ENCODE results near the gene ZNF484.
"Not testable (repeated sequence)": the region's sequence is repeated elsewhere in the genome, so short reads cannot be mapped to it uniquely, and the experiment has no call there.

ZNF484 gene

DNA sequence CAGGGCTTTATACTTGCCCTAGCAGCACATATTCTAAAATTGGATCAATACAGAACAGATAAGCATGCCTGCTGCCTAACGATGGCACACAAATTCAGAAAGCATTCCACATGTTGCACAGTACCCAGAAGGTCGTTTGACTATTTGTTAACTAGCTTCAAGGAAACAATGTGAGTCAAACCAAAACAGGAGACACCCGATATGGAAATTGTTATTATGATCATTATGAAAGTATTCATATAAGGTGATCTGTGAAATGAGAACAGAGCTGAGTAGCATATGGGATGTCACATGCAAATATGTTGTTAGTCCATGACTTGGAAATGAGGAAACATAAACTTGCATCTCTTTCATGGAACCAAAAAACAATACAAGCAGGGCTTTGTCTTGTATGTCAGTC, 56.9 kb downstream of the ZNF484 start:
- peaks cover 8% of the 10 kb centered on the region for H3K27me3 Mint-ChIP-seq
- no peak overlapping the region for H3K27ac Mint-ChIP-seq
- H3K36me3 Mint-ChIP-seq = no peaks in the 10 kb centered on the region
- no peaks in the 10 kb centered on the region for H3K9me3 Mint-ChIP-seq (ENCODE audit: low read depth)
- H3K4me1 Mint-ChIP-seq (ENCODE audit: low read depth) = no peaks in the 10 kb centered on the region
- H3K4me3 Mint-ChIP-seq = no peak overlapping the region

DNA sequence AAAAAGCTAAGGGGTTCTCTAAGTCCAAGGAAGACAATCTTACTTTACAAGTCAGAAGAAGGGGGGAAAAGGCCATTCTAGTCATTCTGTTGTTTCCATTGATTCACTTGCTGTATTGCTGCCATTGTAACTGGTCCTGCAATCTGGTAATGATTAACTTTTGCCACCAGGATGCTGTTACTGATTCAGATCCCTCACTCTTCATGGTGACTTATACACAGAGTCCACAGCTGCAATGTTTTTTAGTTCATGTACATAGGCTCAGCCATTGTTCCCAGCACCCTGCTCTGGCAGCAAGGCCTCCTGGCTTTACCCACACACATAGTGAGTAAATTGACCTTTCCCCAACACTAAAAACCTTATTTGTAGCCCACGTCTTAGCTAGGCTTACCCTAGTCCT, 57.9 kb downstream of the ZNF484 start:
- not testable (repeated sequence) for H3K4me3 Mint-ChIP-seq; H3K27ac Mint-ChIP-seq; H3K36me3 Mint-ChIP-seq; H3K9me3 Mint-ChIP-seq (ENCODE audit: low read depth); H3K4me1 Mint-ChIP-seq (ENCODE audit: low read depth)
- peaks cover 12% of the 10 kb centered on the region for H3K27me3 Mint-ChIP-seq

- Mint-ChIP-seq H3K27ac (peak overlapping the region; percentile 28), H3K4me3 (peak overlapping the region; percentile 91), H3K4me1 (ENCODE audit: low read depth) (peaks cover 10% of the 10 kb centered on the region), H3K27me3 (peaks cover 35% of the 10 kb centered on the region)
- not testable (repeated sequence) for H3K9me3 Mint-ChIP-seq (ENCODE audit: low read depth); H3K36me3 Mint-ChIP-seq
These were observed 68.1 kb downstream of the ZNF484 start for GRCh38 chr9:92809629-92810326.

DNA sequence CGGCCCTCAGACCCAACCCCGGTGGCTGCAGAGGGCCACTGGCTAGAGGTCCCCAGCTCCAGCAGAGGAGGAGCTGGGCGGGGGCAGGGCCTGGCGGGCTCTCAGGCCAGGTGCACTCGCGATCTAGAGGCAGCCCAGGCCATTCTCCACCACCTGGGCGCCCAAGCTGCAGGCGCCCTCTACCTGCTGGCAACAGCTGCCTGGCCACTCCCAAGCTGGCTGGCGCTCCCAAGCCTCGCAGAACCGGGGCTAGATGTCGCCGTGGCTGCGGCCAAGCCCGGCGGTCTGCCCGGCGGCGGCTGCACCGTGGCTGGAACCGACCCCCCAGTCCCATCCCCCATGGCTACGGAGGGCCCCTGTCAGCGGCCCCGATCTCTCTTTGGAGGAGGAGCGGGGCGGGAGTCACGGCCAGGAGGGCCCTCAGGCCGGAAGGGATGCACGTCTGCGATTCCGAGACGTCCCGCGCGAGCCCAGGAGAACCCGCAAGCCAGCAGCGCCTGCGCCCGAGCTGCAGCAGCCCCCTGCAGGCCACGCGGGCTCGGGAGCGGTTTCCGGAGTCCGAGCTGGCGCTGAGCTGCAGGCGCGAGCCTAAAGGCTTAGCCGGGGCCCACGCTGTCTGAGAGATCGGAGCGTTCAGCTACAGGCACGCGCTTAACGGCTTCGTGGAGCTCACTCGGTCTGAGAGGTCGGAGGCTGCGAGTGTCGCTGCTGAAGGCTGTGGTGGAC, 68.9 kb downstream of the ZNF484 start:
- Mint-ChIP-seq H3K4me1 (ENCODE audit: low read depth) (peaks cover 10% of the 10 kb centered on the region), H3K9me3 (ENCODE audit: low read depth) (no peaks in the 10 kb centered on the region), H3K4me3 (peak overlapping the region; percentile 91), H3K27ac (peak overlapping the region; percentile 34), H3K27me3 (peaks cover 31% of the 10 kb centered on the region), H3K36me3 (no peaks in the 10 kb centered on the region)

DNA sequence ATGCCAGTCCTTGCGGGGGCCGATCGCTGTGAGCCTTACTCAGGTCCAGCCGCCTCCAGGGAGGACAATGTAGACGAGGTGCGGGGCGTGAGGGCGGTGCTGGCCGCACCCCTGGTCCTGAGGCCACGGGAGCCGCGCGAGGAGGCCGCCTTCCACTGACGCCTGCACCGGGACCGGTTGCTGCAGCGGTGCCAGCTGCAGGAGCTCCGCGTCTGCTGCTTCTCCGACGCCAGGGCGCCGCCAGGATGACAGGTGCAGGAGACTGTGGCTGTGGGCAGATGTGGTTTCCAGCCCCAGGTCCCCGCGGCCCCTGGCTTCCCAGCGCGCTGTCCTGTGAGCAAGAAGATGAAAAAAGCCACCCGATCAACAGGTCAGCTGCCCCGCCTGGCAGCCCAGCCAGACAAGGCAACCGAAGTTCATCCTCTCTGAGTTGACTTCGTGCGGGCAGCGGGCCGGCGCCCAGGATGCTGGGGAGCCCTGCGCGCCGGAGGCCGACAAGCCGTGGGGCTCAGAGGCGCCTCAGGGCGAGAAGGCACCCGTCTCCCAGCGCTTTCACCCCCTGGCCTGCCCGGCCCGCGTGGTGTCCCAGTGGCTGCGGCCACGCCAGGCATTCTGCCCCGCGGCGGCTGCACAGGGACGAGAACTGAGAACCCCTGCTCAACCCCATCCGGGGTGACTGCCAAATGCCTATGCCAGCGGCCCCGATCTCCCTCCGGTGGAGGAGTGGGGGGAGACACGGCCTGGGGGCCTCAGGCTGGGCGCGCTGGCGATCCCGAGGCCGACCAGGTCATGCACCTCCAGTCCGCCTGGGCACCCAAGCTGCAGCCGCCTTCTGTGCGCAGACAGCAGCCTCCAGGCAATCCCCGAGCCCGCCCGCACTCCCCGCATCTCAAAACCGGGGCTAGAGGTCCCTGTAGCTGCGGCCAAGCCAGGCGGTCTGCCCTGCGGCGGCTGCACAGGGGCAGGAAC, 69.8 kb downstream of the ZNF484 start:
- Mint-ChIP-seq H3K4me3 (peak overlapping the region; percentile 68), H3K27me3 (peaks cover 26% of the 10 kb centered on the region), H3K36me3 (no peaks in the 10 kb centered on the region), H3K27ac (no peak overlapping the region), H3K4me1 (ENCODE audit: low read depth) (peaks cover 10% of the 10 kb centered on the region), H3K9me3 (ENCODE audit: low read depth) (no peaks in the 10 kb centered on the region)

DNA sequence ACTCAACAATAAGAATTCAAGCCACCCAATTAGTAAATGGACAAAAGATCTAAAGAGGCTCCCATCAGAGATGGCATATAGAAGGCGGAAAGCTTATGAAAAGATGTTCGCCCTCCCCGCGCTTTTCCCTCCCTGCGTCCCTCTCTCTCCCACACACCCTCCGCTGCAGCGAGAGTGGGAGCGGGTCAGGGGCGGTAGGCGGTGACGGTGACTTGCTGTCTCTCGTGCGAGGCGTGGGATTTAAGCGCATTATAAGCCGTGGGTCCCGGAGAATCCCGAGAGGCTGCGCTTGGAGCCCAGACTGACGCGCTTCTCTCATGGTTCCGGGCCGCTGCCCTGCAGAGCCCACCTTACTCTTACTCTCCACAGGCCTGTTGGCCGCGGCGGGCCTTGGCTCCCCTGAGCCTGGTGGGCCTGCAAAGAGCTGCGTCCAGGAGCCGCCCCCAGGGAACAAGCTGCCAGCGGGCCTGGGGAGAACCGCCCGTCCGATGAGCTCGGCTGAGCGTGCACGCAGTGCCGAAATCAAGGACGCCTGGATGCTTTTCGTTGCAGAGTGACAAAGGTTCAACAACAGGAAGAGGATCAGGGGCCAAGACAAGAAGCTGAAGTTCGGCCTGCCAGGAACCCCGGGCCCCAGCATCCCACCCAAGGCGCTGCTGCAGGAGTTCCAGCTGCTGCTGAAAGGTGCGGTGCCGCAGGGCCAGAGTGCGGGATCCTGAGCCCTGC, 70.6 kb downstream of the ZNF484 start:
- peaks cover 10% of the 10 kb centered on the region for H3K4me1 Mint-ChIP-seq (ENCODE audit: low read depth)
- H3K27ac Mint-ChIP-seq = no peak overlapping the region
- no peaks in the 10 kb centered on the region for H3K36me3 Mint-ChIP-seq
- H3K9me3 Mint-ChIP-seq (ENCODE audit: low read depth) = no peaks in the 10 kb centered on the region
- H3K4me3 Mint-ChIP-seq = peak overlapping the region; percentile 77
- H3K27me3 Mint-ChIP-seq = peaks cover 28% of the 10 kb centered on the region

DNA sequence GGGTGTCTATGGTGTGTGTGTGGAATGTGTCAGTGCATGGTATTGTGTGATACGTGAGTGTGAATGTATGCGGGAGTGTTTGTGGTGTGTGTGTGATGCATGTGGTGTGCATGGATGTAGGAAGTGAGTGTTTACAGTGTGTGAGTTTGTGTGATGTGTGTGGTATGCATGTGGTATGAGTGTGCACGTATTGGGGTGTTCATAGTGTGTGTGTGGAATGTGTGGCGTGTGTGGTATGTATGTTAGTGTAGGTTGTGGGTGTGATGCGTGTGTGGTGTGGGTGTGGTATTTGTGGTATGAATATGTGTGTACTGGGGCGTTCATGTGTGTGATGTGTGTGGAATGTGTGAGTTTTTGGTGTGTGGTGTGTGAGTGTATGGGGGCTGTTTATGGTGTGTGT, 73.1 kb downstream of the ZNF484 start:
- Mint-ChIP-seq H3K36me3 (no peaks in the 10 kb centered on the region), H3K4me3 (no peak overlapping the region), H3K4me1 (ENCODE audit: low read depth) (peaks cover 8% of the 10 kb centered on the region), H3K27me3 (peaks cover 16% of the 10 kb centered on the region), H3K9me3 (ENCODE audit: low read depth) (no peaks in the 10 kb centered on the region), H3K27ac (no peak overlapping the region)

DNA sequence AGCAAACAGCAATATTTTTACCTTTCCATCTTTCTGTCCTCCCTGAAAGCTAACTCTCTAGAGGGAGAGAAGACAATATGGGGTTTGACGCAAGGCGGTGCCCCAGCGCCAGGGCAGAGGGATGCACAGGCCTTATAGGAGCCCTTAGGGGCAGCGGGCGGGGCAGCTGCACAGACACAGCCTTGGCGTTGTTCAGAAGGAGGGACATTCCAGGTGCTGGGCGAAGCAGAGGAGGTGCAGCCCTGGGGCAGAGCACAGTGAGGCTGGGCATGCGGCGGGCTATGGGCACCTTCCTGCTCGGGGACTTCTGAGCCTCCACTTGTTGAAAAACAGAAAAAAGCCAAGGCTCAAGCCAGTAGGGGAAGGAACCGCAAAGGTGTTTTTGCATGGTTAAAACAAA, 79.5 kb downstream of the ZNF484 start:
- no peak overlapping the region for H3K27ac Mint-ChIP-seq
- H3K4me1 Mint-ChIP-seq (ENCODE audit: low read depth) = no peaks in the 10 kb centered on the region
- no peak overlapping the region for H3K4me3 Mint-ChIP-seq
- no peaks in the 10 kb centered on the region for H3K36me3 Mint-ChIP-seq
- peaks cover 11% of the 10 kb centered on the region for H3K27me3 Mint-ChIP-seq
- H3K9me3 Mint-ChIP-seq (ENCODE audit: low read depth) = no peaks in the 10 kb centered on the region

DNA sequence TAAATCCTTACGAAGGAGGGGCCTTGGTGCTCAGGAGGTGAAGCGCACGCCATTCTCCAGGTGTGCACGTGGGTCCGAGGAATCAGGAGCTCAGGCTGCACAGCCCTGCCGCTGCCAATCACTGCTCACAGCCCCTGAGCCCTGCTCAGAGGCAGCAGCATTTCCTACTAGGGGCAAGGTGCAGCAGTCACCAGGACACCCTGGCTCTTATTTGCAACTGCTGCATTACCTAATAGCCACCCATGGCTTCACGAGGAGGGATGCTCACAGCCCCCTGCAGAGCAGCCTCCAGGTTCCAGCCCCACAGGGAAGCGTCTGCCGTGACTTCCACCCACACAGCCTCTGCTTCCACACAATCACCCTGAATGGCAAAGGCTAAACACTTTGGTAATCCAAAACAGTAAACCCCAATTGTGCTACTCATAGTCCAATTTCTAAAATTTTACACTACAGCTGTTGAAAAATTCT, 81.5 kb downstream of the ZNF484 start:
- H3K9me3 Mint-ChIP-seq (ENCODE audit: low read depth); H3K27ac Mint-ChIP-seq; H3K4me3 Mint-ChIP-seq; H3K4me1 Mint-ChIP-seq (ENCODE audit: low read depth); H3K27me3 Mint-ChIP-seq; H3K36me3 Mint-ChIP-seq: not testable (repeated sequence)

DNA sequence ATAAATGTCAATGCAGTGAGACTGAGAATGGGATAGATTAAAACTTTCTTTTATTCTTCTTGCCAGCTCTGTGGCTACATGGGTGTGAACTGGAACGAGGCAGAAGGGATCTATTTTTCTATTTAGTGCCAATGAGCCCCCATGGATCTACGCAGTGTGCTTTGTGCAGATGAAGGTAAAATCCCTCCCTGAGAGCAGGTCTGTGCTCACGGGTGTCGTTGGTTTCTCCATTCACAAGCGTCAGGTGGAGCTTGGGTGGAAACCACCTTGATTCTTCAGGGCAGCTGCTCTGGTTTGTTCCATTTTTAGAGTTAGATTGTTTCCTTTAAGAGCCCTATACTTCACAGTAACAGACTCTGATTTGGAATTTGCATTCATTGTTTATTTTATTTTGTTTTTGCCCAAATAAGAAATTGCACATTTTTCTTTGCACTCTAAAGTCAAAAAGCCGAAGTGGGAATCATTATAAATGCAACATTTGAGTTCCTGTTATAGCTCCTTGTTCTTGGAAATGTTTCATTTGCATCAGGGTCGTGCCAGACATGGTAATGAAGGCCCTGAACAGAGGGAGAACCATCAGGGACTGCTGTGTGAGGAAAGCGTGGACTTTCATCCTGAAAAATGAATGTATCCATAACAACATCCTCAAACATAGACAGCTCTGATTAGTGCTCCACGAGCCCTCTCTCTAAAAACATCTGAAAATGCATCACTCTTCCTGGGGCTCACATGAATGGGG, 82.1 kb downstream of the ZNF484 start:
- Mint-ChIP-seq H3K4me3 (no peak overlapping the region), H3K27me3 (peaks cover 9% of the 10 kb centered on the region), H3K9me3 (ENCODE audit: low read depth) (no peaks in the 10 kb centered on the region), H3K27ac (no peak overlapping the region), H3K4me1 (ENCODE audit: low read depth) (peaks cover 2% of the 10 kb centered on the region), H3K36me3 (no peaks in the 10 kb centered on the region)
